H1 (cell line): ENCODE data around the gene PLK3. TPM values are rescaled to one million over a fixed set of nuclear protein-coding genes. Genes with fewer than 3 reads are reported as not detected.

Source experiments
- ATF3 ChIP-seq: IDR thresholded peaks from 2 replicates; pipeline ENCODE4 v1.6.1; 2011; ENCODE audit warnings: low read depth, mild to moderate bottlenecking, low read length; ENCODE audit not compliant: insufficient read depth
- CEBPB ChIP-seq: IDR thresholded peaks from 2 replicates; pipeline ENCODE4 v1.6.1; 2012; ENCODE audit warnings: low read depth, low read length
- JUN ChIP-seq: IDR thresholded peaks from 2 replicates; pipeline ENCODE4 v1.6.1; 2011; ENCODE audit warnings: low read depth, mild to moderate bottlenecking, improper control_type of control experiment, low read length
- POLR2AphosphoS5 ChIP-seq: IDR thresholded peaks from 2 replicates; pipeline ENCODE4 v1.6.1; 2011; ENCODE audit warnings: low read depth, low read length
- polyA plus RNA-seq, 7 experiments: library from polyadenylated mRNA; depleted of rRNA in 3 of 7; stranded (reverse) in 5 of 7; unstranded in 2 of 7; fragments of >200 nt in 5 of 7; fragments of 200-250 nt in 2 of 7; gene quantifications; 1 replicate in 5 of 7; 2 replicates in 1 of 7; 4 replicates in 1 of 7; pipeline versions ENCODE4 v1.2.1 to v1.2.3, GENCODE V29; 2011 to 2013; ENCODE audit warnings: missing spikeins in 2 of 7, mixed read lengths in 2 of 7
- total RNA-seq: library from RNA; stranded (reverse); fragmentation: NEBNext Ultra II Directional; extraction: Animal tissue kit (Norgen Biotek cat#: 25700); gene quantifications from 2 replicates; pipeline ENCODE4 v1.2.1, GENCODE V29; 2021

PLK3 gene
- total and polyA plus RNA-seq, 2 of the 8 experiments (the other 6 are each of a cell fraction or from before 2014, with no cell fraction given), result 7.9 to 12.3 TPM

- TF ChIP-seq JUN, result no peak
- TF ChIP-seq POLR2AphosphoS5, result peak; percentile 79; the same call in 1 of the 2 replicates
- no peak for TF ChIP-seq ATF3
- TF ChIP-seq CEBPB, result no peak
- TF ChIP-seq, all 59 proteins: peak for 15
These were observed 7.3 kb downstream of the PLK3 start (continued) for GRCh38 chr1:44807364-44808062.
